ENCODE results near the gene CACNB2.

DNA sequence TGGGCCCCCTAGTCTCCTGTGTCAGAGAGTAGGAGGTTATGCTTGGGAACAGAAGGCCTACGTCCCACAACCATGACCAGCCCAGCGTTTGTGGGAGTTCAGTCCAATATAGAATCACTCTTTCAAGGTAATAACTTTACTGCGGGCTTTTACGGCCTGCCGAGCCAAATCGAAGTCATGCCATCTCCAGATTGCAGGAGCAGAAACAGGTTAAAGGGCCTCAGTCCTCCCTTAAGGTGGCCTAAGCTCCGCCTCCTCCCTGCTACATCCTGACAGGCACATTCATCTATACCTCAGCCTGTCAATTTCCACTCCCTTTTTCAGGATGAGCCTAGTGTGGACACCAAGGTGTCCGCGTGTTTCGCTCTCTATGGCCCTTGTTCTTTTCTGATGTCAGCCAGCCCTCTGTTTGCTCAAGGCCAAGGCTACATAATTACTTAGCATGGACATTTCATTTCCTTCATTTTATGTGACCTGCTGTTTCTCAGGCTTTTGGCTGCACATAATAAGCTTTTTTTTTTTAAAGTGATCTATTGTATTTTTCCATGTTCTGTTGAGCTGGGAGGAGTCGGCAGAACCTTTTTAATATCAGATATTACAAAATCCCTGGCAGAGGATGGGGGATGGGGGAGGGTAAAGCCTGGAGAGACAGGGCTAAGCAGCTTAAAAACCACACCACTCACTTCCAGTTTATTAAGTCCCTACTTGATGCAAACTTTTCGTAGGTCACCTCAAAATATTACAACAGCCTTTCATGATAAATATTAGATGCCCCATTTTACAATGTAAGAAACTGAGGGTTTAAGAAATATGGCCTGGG is 84.6 kb downstream of the CACNB2 start:
- TF ChIP-seq EZH2 (IDR thresholded peaks at IDR 0.05; ENCODE audit: low read length, unreplicated experiment) = no peak
- TF ChIP-seq, protein P1, sequence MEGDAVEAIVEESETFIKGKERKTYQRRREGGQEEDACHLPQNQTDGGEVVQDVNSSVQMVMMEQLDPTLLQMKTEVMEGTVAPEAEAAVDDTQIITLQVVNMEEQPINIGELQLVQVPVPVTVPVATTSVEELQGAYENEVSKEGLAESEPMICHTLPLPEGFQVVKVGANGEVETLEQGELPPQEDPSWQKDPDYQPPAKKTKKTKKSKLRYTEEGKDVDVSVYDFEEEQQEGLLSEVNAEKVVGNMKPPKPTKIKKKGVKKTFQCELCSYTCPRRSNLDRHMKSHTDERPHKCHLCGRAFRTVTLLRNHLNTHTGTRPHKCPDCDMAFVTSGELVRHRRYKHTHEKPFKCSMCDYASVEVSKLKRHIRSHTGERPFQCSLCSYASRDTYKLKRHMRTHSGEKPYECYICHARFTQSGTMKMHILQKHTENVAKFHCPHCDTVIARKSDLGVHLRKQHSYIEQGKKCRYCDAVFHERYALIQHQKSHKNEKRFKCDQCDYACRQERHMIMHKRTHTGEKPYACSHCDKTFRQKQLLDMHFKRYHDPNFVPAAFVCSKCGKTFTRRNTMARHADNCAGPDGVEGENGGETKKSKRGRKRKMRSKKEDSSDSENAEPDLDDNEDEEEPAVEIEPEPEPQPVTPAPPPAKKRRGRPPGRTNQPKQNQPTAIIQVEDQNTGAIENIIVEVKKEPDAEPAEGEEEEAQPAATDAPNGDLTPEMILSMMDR (conservative IDR thresholded peaks at IDR 0.05; ENCODE audit: low read depth, low read length) = no peak
